Measurements from ENCODE around the gene PRSS36. TPM values are rescaled to one million over a fixed set of nuclear protein-coding genes. Genes with fewer than 3 reads are reported as not detected.

Gene PRSS36
- total RNA-seq, 1 donor from 2014 or later = 2.0 TPM

DNA sequence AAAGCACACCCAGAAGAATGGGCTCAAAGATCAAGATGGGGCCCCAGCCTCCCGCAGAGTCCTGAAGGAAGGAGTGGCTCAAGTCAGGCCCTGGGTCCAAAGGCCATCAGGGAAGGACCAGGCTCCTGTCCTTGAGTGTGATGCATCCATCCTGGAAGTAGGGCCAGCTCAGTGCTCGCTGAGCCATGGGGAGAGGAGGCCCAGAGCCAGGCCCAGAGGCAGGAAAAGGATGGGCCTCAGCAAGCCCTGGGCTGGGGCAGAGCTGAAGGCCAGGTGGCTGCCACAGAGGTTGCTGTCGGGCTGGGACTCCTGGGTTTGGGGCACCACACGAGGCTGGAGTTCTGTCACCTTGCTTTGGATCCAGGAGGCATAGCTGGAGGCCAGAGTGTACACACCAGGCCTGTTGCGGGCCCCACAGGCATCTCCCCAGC lies 18.0 kb downstream of the PRSS36 start:
- Mint-ChIP-seq H3K27ac (peak overlapping the region; percentile 93), H3K36me3 (peaks cover 4% of the 10 kb centered on the region), H3K9me3 (no peaks in the 10 kb centered on the region), H3K4me1 (ENCODE audit: unreplicated experiment) (peaks cover 22% of the 10 kb centered on the region), H3K27me3 (peaks cover 6% of the 10 kb centered on the region), H3K4me3 (no peak overlapping the region)
- DNase-seq (ENCODE audit: extremely low spot score, unreplicated experiment) = no peak
- TF ChIP-seq, protein P1, sequence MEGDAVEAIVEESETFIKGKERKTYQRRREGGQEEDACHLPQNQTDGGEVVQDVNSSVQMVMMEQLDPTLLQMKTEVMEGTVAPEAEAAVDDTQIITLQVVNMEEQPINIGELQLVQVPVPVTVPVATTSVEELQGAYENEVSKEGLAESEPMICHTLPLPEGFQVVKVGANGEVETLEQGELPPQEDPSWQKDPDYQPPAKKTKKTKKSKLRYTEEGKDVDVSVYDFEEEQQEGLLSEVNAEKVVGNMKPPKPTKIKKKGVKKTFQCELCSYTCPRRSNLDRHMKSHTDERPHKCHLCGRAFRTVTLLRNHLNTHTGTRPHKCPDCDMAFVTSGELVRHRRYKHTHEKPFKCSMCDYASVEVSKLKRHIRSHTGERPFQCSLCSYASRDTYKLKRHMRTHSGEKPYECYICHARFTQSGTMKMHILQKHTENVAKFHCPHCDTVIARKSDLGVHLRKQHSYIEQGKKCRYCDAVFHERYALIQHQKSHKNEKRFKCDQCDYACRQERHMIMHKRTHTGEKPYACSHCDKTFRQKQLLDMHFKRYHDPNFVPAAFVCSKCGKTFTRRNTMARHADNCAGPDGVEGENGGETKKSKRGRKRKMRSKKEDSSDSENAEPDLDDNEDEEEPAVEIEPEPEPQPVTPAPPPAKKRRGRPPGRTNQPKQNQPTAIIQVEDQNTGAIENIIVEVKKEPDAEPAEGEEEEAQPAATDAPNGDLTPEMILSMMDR (conservative IDR thresholded peaks at IDR 0.05) = no peak

DNA sequence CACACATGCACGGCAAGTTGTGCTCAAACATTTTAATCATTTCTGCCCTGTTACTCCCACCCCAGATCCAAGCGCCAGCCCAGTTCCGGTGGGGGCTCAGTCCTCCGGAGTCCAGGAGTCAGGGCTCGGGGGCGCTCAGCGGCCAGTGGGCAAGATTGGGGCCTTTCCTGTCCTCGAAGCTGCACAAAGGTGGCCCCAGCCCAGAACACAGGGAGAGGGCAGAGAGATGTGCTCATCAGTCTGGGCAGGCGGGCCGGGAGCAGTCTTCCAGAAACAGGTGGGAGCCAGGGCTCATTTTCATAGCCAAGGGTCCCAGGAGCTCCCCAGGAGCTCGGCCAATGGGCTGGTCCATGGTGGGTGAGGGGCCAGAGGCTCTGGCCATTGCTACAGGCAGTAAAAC lies 18.4 kb downstream of the PRSS36 start:
- Mint-ChIP-seq H3K36me3 (peaks cover 4% of the 10 kb centered on the region), H3K9me3 (no peaks in the 10 kb centered on the region), H3K27ac (peak overlapping the region; percentile 93), H3K4me1 (ENCODE audit: unreplicated experiment) (peaks cover 22% of the 10 kb centered on the region), H3K27me3 (peaks cover 6% of the 10 kb centered on the region), H3K4me3 (peak overlapping the region; percentile 74)
- TF ChIP-seq, protein P1 (conservative IDR thresholded peaks at IDR 0.05) = no peak
- DNase-seq (ENCODE audit: extremely low spot score, unreplicated experiment) = no peak

DNA sequence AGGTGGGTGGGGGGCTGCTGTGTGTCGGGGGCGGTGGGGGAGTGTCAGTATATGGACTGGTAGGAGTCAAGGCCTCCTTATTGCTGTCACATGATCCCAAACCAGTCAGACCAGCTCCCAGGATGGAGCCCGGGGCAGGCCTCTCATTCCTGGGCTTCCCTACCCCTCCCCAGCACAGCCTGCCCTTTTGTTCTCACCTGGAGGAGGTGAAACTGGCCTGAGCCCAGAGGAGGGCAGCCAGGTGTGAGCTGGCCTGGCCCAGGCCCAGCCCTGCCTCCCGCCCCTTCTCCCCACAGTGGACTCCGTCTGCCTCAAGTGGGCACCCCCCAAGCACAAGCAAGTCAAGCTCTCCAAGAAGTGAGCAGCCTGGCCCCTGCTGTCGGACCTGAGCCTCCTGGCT lies 19.0 kb downstream of the PRSS36 start:
- no peak for DNase-seq (ENCODE audit: extremely low spot score, unreplicated experiment)
- TF ChIP-seq, protein P1 (conservative IDR thresholded peaks at IDR 0.05) = no peak
- H3K36me3 Mint-ChIP-seq = peaks cover 4% of the 10 kb centered on the region
- H3K27ac Mint-ChIP-seq = peak overlapping the region; percentile 93
- peaks cover 17% of the 10 kb centered on the region for H3K4me1 Mint-ChIP-seq (ENCODE audit: unreplicated experiment)
- no peaks in the 10 kb centered on the region for H3K9me3 Mint-ChIP-seq
- H3K27me3 Mint-ChIP-seq = peaks cover 5% of the 10 kb centered on the region
- peak overlapping the region; percentile 74 for H3K4me3 Mint-ChIP-seq

DNA sequence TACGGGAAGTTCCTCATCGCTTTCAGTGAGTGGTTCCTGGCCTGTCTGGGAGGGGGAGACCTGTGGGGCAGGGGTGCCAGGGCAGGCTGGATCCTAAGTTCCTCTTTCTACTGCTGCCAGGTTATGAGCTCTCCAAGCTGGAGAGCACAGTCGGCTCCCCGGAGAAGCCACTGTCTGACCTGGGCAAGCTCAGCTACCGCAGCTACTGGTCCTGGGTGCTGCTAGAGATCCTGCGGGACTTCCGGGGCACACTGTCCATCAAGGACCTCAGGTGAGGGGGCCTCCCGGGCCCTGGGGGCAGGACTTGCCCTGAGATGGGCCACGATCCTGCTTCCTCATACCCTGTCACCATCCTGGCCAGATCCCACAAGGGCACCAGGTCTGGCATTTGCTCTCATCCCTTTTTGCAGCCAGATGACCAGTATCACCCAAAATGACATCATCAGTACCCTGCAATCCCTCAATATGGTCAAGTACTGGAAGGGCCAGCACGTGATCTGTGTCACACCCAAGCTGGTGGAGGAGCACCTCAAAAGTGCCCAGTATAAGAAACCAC lies 19.5 kb downstream of the PRSS36 start:
- TF ChIP-seq, protein P1 (conservative IDR thresholded peaks at IDR 0.05) = no peak
- Mint-ChIP-seq H3K9me3 (no peaks in the 10 kb centered on the region), H3K27ac (peak overlapping the region; percentile 93), H3K36me3 (peaks cover 4% of the 10 kb centered on the region), H3K4me3 (peak overlapping the region; percentile 74), H3K4me1 (ENCODE audit: unreplicated experiment) (peaks cover 14% of the 10 kb centered on the region), H3K27me3 (peaks cover 2% of the 10 kb centered on the region)
- DNase-seq (ENCODE audit: extremely low spot score, unreplicated experiment) = no peak

DNA sequence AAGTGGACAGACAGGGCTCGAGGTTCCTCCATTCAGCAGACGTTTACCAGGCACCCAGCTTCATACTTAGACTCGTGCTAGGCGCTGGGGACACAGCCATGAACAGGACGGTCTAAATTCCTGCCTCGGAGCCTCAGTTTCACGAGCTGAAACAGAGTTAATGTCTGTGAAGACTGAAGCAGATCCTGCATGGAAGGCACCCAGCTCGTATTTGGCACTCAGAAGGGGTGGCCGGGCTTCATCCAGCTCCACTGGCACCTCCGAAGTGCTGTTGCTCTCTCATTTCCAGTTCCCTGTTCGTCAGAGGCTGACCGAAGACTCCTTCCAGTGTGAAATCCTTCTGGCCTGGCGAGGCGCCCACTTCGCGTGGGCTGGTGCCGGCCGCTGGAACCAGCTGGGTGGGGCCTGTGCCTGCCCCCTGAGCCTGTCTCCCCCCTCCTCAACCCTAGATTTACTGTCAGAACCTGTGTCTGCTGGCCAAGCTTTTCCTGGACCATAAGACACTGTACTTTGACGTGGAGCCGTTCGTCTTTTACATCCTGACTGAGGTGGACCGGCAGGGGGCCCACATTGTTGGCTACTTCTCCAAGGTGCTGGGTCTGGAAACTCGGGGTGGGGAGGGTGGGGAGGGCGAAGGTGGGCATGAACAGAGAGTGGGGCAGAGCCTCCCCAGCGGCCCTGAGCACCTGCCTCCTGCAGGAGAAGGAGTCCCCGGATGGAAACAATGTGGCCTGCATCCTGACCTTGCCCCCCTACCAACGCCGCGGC lies 20.1 kb downstream of the PRSS36 start:
- H3K27ac Mint-ChIP-seq = peak overlapping the region; percentile 93
- TF ChIP-seq, protein P1 (conservative IDR thresholded peaks at IDR 0.05) = no peak

More for the DNA sequence above, 20.1 kb downstream of the PRSS36 start:
- Mint-ChIP-seq H3K27me3 (peaks cover 1% of the 10 kb centered on the region), H3K4me1 (ENCODE audit: unreplicated experiment) (peaks cover 14% of the 10 kb centered on the region), H3K9me3 (no peaks in the 10 kb centered on the region), H3K4me3 (no peak overlapping the region), H3K36me3 (peaks cover 4% of the 10 kb centered on the region)
- no peak for DNase-seq (ENCODE audit: extremely low spot score, unreplicated experiment)

Data from type B pancreatic cell (in vitro differentiated cells).